HG02840 (cell line): ENCODE results near the gene EBF4.
"Not testable (repeated sequence)": the region's sequence is repeated elsewhere in the genome, so short reads cannot be mapped to it uniquely, and the experiment has no call there.

ENCODE experiments used
- ATAC-seq: cut with Tn5 transposase; IDR thresholded peaks from one replicate; pipeline ENCODE4 v1.9.1; 2021; ENCODE audit warnings: mild to moderate bottlenecking, moderate library complexity, moderate number of reproducible peaks; ENCODE audit not compliant: unreplicated experiment, low FRiP score

EBF4 gene

GRCh38 chr20:2671977-2672376 is 20.6 kb upstream of the EBF4 start:
- no peak for ATAC-seq

- ATAC-seq, result no peak
These were observed 20.1 kb upstream of the EBF4 start for GRCh38 chr20:2672446-2672845.

DNA sequence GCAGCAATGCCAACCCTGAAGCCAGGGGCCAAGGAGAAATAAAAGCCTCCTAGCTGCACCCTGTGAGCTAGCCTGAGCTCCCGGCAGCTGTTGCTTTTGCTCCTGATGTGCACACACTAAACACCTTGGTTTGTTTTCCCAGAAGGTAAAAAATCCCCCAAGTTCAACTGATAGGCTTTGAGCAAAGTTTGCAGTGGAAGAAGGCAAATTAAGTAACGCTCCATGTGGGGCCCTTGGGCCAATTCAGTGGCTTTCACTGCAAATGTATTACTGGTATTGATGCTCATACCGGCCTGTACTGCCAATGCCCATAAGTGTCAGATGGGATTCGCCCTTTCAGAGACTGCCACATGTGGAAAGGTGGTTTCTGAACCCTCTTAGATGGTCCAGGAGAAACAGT is 19.1 kb upstream of the EBF4 start:
- ATAC-seq, result no peak

- no peak for ATAC-seq
These were observed 12.5 kb upstream of the EBF4 start for GRCh38 chr20:2680046-2680445.

- ATAC-seq, result not testable (repeated sequence)
These were observed 10.5 kb upstream of the EBF4 start for GRCh38 chr20:2682040-2682439.

DNA sequence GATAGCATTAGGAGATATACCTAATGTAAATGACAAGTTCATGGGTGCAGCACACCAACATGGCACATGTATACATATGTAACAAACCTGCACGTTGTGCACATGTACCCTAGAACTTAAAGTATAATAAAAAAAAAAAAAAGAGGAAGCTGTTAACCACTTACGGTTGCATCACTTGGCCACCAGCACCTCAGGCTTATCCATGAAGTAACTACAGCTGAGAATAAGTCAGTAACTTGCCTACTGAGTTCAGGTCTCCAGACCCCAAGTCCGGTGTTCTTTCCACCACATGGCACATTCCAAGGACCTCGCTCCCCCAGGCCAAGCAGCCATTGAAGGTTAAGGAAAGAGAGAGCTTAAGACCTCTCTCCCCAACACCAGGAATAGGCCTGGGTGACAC is 7.8 kb upstream of the EBF4 start:
- not testable (repeated sequence) for ATAC-seq

- ATAC-seq, result no peak
These were observed 5.1 kb upstream of the EBF4 start for GRCh38 chr20:2687514-2687913.

DNA sequence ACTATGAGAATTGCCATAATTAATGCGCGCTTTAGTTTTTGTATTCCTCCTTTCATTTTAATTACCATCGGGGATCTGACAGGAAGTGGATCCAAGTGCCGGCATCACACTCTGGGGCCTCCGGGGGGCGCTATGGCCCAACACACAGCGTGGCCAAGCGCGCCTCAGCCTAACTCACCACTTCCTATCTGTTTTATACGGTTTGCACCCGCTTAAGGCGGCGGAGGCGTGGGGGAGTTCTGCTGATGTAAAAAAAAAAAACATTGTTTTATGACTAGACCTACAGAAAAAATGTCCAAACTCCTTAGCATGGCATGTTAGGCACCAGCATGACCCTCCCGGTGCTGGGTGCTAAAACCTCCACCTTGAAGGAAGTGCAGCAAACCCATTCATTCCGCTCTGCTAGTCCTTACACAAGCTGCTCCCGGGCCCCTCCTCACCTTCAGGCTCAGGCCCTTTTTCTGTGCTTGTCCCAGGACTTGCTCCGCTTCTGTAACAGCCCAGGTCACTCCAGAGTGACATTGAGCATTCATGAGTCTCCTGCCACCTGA is 4.5 kb upstream of the EBF4 start:
- ATAC-seq, result no peak

DNA sequence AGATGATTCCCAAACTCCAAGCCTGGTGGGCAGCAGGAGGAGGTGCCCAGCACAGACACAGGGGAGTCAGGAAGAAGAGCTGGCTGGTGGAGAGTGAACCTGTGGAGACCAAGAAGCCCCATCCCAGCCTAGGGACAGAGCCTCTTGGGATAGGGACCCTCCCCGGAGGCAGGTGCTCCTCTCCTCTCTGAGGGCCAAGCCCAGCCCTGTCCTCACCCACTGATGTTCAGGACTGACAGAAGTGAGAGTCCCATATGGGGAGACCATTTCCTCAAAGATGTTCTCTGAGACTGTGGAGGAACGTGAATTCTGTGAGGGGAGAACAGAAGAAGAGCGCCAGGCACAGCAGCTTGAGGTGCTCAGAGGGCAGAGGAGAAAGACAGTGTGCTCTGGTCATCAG is 2.4 kb upstream of the EBF4 start:
- ATAC-seq, result no peak

- ATAC-seq, result no peak
These were observed 1.9 kb upstream of the EBF4 start for GRCh38 chr20:2690718-2691117.

- no peak for ATAC-seq
These were observed 1.5 kb upstream of the EBF4 start for GRCh38 chr20:2691127-2691526.

DNA sequence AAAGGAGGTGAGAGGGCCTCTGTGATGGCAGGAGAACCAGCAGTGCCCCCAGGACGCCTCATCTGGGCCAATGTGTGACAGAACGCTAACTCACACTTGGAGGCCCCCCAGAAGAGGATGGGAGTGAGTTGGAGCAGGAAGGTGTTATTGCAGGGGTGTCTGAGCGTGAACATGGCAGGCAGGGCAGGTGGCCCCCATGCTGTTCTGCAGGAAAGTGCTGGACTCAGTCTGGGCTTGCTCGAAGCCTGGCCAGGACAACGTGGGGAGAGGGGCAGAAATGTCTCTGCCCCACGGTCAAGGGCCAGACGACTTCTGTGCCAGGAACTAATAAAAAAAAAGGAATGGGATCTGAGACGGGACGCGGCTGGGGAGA is 931 bp upstream of the EBF4 start:
- no peak for ATAC-seq

DNA sequence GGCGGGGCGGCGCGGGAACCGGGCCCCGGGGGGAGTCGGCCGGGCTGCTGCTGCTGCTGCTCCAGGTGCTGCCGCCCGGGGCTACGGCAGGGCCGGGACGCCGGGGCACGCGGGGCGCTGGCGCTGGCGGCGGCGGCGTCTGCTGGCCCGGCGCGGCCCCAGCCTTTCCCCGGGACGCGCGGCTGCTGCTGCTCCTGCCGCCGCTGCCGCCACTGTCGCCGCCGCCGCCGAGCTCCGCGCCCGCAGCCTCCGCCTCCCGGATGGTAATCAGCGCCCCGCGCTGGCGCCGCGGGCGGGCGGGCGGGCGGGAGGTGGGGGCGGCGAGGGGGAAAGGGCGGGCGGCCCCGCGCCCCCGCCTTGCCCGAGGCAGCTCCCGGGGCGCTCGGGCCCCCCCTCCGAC is 306 bp downstream of the EBF4 start:
- ATAC-seq, result no peak

DNA sequence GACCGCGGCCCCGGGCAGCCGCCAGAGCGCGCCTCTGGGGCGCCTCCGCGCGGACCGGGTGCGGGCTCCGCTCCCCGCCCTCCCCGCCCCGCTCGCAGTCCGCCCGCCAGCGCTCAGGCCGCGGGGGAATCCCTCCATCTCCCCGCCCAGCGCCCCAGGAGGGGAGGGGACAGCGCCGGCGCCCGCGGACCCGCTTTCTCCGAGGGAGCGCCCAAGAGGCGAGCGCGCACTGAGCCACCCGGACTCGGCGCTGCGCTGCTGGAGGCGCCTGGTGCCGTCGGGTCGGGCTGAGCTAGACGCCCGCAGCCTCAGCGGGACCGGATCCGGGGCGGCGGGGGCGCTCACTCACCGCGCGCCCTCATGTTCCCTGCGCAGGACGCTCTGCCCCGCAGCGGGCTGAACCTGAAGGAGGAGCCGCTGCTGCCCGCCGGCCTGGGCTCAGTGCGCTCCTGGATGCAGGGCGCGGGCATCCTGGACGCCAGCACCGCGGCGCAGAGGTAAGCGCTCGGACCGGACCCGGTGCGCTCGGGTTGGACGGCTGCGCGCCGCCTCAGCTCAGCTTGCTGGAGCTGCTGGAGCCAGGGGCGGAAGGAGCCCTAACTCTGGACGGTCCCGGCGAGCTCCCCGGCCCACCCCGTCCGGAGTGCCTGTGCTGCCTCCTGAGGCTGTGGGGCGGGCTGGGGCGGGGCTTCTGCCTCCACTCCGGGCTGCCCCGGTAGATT is 867 bp downstream of the EBF4 start:
- ATAC-seq, result no peak

DNA sequence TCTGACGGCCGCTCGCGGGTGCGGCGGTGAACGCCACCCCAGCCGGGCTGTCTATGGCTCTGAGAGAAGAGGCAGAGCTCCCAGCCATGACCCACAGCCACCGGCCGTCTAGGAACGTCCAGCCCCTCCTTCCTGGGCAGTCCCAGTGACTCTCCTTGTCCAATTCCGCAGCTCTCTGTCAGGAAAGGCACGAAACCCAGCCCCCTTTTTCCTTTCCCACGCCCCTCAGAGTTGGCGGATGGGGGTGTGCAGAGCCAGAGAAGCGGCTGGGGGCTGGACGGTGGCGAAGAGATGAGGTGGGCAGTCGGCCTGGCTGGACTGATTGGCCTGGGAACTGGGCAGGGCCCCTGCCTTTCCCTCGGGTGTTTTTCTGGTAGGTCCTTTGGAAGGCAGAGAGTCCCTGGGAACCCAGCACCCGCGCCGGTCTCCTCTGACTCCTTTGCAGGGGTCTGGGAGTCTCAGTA is 1.5 kb downstream of the EBF4 start:
- no peak for ATAC-seq

- ATAC-seq, result no peak
These were observed 1.9 kb downstream of the EBF4 start for GRCh38 chr20:2694519-2694918.

- no peak for ATAC-seq
These were observed 2.8 kb downstream of the EBF4 start for GRCh38 chr20:2695206-2695983.

DNA sequence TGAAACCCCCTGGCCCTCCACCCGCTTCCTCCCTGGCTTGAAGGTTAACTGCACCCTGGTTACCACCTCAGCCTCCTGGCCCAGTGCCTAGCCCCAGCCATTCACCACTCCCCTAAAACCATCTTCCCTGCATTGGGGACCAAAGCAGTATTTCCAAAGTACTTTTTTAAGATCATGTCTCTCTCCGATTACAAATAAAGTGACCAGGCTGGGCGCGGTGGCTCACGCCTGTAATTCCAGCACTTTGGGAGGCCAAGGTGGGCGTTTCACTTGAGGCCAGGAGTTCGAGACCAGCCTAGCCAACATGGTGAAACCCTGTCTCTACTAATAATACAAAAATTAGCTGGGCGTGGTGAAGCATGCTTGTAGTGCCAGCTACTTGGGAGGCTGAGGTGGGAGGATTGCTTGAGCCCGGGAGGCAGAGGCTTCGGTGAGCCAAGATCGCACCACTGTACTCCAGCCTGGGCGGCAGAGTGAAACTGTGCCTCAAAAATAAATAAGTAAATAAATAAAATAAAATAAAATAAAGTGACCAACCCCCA is 3.5 kb downstream of the EBF4 start:
- not testable (repeated sequence) for ATAC-seq

GRCh38 chr20:2696646-2697045 is 4.1 kb downstream of the EBF4 start:
- no peak for ATAC-seq

GRCh38 chr20:2697768-2698167 is 5.2 kb downstream of the EBF4 start:
- ATAC-seq, result no peak

GRCh38 chr20:2698186-2698817 is 5.7 kb downstream of the EBF4 start:
- ATAC-seq, result no peak
